Measurements from ENCODE around the gene KCTD18.

The KCTD18 gene

DNA sequence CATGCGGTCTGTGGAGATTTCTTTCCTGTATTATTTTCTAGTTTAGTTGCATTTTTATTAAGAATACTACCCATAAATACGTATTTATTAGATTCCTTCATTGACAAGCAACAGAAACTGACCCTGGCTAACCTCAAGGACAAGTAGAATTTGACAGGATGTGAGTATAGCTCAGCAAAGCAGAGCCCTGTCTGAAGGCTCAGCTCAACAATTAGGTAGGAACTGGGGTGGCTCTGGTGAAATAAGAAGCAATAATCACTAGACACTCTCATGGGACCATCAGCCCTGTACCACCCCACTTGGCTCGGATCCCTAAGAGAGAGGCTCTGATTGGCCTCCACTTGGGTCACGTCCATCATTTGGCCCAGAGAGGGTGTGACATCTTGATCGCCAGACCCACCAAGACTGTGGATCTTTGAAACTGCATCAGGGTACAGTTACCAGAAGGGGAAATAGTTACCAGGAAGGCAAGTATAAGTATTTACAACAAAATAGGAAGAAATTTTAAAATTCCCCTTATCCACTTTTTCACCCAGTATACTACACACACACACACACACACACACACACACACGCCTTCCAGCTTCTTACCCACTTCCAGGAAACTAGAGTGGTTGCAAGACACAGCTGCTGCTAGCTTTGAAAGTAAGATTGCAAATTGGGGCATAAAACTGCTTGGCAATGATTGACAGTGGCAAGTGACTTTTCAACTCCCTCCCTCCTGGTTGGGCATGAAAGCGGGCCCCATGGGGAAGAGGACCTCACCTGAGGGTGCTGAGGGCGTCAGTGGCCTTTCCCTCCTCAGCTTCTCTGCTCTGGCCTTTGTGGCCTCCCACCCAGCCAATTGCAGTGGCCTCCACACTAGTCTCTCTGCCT, 41.8 kb downstream of the KCTD18 start:
- no peak for DNase-seq (ENCODE audit: extremely low spot score)
- TF ChIP-seq, protein P1, sequence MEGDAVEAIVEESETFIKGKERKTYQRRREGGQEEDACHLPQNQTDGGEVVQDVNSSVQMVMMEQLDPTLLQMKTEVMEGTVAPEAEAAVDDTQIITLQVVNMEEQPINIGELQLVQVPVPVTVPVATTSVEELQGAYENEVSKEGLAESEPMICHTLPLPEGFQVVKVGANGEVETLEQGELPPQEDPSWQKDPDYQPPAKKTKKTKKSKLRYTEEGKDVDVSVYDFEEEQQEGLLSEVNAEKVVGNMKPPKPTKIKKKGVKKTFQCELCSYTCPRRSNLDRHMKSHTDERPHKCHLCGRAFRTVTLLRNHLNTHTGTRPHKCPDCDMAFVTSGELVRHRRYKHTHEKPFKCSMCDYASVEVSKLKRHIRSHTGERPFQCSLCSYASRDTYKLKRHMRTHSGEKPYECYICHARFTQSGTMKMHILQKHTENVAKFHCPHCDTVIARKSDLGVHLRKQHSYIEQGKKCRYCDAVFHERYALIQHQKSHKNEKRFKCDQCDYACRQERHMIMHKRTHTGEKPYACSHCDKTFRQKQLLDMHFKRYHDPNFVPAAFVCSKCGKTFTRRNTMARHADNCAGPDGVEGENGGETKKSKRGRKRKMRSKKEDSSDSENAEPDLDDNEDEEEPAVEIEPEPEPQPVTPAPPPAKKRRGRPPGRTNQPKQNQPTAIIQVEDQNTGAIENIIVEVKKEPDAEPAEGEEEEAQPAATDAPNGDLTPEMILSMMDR (IDR thresholded peaks at IDR 0.05; ENCODE audit: control extremely low read depth, extremely low read depth, low read depth, missing control alignments): no peak
- ChIA-PET POLR2A (no interaction called here), CTCF (interaction anchor here (0.9 to 3.0 kb wide), 10 partner anchors 9 to 488 kb away, joined by 3 to 16 read pairs (median 5); no protein-coding TSS in a partner anchor)

DNA sequence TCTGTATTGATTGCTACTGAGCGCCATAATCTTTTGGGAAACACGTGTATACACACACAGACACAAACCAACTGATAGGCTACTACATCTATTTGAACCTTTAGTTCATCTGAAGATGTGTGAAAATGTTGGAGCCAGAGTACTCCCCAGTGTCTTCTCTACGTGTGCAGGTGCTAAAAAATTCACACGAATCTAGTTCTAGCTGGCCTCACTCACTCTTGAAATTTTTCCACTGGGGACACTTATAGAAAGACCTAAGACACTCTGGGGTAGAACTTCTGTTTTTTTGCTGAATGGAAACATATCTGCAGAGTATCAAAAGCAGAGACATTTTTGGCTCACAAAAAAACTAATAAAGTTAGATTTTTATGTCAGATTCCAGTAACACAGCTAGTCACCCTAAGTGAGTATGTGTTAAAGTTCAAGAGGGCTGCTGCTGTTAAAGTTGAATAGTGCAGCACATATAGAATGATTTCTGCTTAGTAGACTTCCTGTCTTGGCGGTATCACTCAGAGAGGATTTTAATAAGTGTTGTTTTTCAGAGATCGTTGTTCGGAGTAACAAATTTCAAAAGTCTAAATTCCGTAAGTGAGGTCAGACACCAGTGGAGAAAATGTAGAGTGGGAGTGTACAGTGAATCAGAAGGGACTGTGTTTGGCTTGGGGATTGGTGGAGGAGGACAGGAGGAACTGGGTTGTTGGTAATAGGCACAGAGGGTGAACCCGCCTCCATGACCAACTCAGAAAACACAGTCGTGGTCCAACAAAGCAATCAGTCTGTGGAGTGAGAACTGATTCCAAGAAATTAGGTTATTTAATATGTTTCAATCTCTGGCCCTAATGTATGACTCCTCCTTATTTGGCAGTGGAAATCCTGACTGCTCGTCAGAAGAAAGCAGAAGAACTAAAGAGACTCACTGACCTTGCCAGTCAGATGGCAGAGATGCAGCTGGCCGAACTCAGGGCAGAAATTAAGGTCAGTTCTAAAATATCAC, 43.1 kb downstream of the KCTD18 start:
- DNase-seq (ENCODE audit: extremely low spot score): no peak
- TF ChIP-seq, protein P1 (IDR thresholded peaks at IDR 0.05; ENCODE audit: control extremely low read depth, extremely low read depth, low read depth, missing control alignments): no peak
- ChIA-PET POLR2A (no interaction called here), CTCF (interaction anchor here (0.9 to 3.0 kb wide), 9 partner anchors 10 to 486 kb away, joined by 3 to 16 read pairs (median 5); no protein-coding TSS in a partner anchor)

DNA sequence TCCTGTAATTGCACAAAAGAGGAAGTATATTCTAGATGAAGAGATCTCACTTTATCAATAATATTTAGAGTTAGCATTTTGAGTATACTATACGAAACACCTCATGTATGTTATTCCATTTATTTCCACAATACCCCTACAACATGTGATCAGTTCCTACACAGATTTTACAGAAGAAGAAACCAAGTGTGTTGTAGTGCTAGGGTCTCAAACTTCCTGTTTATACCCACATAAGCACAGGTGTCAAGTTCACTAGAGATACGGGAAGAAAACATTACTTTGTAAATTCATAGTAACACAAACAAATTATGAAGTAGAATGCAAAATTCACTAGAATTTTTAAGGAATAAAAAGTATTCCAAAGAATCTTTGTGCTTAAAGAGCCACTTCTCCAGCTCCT, 46.4 kb downstream of the KCTD18 start:
- TF ChIP-seq, protein P1 (IDR thresholded peaks at IDR 0.05; ENCODE audit: control extremely low read depth, extremely low read depth, low read depth, missing control alignments): no peak
- CTCF ChIA-PET: interaction anchor here (1.2 to 3.1 kb wide), 3 partner anchors 8 to 483 kb away, joined by 3 to 11 read pairs (median 4); no protein-coding TSS in a partner anchor
- POLR2A ChIA-PET: no interaction called here
- no peak for DNase-seq (ENCODE audit: extremely low spot score)

DNA sequence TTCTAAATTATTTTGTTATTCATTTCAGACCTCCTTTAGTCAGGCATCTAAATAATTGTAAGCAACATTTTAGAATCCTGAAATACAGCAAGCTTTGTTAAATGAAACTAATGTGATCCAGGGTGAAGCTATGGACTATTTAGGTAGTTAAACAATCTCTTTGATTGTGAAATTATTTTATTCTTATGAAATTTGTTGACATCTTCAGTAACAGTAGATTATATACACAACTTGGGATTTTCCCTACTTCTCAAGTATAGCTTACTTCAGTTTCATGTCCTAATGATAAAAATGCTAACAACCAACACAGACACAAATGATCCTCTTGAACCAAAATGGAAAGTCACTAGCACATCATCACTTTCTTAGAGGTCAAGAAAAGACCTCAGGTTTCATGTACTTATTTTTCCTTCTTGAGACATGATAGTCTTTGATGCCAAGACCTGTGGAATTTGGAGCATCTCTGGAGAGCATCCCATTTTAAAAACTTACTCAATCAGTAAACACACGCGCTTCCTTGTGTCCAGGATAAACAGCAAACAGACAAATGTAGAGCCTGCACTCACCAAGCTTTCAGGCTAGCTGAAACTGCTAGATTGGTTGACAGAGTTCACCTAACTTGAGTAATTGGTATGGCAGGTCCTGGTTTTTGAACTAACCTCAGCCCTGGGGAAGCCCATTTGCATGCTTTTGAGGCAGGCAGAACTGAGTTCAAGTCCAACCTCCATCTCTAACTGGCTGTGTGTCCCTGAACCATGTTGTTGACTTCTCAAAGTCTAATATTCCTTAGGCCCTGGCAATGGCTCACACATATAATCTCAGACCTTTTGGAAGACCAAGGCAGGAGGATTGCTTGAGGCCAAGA, 47.8 kb downstream of the KCTD18 start:
- DNase-seq (ENCODE audit: extremely low spot score): no peak
- TF ChIP-seq, protein P1 (IDR thresholded peaks at IDR 0.05; ENCODE audit: control extremely low read depth, extremely low read depth, low read depth, missing control alignments): no peak
- ChIA-PET CTCF (interaction anchor here (0.8 to 3.1 kb wide), 6 partner anchors 9 to 482 kb away, joined by 3 to 11 read pairs (median 3); no protein-coding TSS in a partner anchor), POLR2A (no interaction called here)

DNA sequence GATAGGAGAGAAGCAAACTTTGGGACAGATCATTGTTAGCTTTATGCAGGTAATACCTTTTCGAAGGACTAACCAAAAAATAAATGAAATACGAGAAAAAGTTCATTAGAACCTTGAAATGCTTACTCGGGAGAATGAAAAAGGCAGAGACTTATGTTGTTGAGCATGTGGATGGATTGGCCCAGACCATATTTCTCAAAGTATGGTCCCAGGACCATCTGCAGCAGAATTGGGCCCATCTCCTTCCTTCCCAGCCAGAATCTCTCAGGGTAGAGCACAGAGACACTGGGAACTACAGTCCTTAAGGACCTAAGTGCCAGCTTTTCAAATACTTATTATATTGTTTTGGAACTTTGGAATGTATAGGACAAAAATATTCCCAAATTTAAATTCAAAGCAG, 50.8 kb downstream of the KCTD18 start:
- CTCF ChIA-PET: no interaction called here
- POLR2A ChIA-PET: no interaction called here
- no peak for DNase-seq (ENCODE audit: extremely low spot score)
- TF ChIP-seq, protein P1 (IDR thresholded peaks at IDR 0.05; ENCODE audit: control extremely low read depth, extremely low read depth, low read depth, missing control alignments): no peak

Measured in GM10248 (cell line).